Measurements from ENCODE around the gene NMT2. TPM values are rescaled to one million over a fixed set of nuclear protein-coding genes. Genes with fewer than 3 reads are reported as not detected.

NMT2 gene
- total RNA-seq, 2 experiments from 2014 or later, result 0.72 to 0.82 TPM

DNA sequence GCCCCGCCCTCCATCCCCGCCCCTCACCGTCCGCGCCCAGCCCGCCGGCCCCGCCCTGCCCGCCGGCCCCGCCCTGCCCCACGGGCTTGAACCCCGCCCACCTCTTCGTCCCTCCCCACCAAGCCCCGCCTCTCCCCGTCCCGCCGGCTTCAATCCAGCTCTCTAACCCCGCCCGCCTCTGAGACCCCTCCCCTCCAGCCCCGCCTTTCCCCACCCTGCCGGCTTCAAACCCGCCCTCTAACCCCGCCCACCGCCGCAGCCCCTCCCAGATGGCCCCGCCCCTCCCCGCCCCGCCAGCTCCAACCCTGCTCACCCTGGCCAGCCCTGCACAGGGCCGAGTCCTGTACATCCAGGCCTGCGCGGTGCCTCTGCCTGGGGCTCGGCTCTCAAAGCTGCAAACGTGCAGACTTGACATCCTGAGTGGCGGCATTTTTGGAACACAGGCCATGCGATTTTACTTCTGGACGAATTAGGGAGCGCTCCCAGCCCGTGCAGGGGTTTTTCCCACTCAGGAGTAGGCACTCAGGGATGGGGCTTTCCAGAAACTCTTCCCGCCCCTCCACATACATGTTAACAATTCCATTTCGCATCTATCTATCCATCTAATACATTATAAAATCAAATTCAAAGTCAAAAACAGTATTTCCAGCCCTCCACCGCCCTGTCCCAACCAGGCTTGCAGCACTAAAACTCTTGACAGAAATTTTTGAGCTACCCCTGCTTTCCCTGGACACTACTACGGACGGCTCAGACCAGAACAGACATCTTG is 477 bp upstream of the NMT2 start:
- BruUV-seq (replicated peaks), result no TSS peak
- H3K9me2 ChIP-seq (ENCODE audit: insufficient read depth, low read length), result no peaks in the 10 kb centered on the region
- DNase-seq (ENCODE audit: low spot score), result peak; percentile 93
- ChIA-PET CTCF (ENCODE audit: unreplicated experiment) (interaction anchor here (0.6 kb wide), 1 partner anchor 1442 kb away, joined by 8 read pairs; no protein-coding TSS in a partner anchor), POLR2A (interaction anchor here (0.5 to 1.5 kb wide), 3 partner anchors 34 to 70 kb away, joined by 3 to 6 read pairs (median 3); no protein-coding TSS in a partner anchor)
- H3K79me2 ChIP-seq (ENCODE audit: insufficient read depth, low read depth, low read length), result no peaks in the 10 kb centered on the region
- H3K9me3 ChIP-seq (ENCODE audit: low read length), result no peaks in the 10 kb centered on the region
- peak overlapping the region; percentile 51 for H3K4me3 ChIP-seq (ENCODE audit: low read depth, low read length, poor library complexity, severe bottlenecking)
- H3K4me2 ChIP-seq (ENCODE audit: low read length), result peak overlapping the region; percentile 64
- H4K20me1 ChIP-seq (ENCODE audit: insufficient read depth, low read length), result no peaks in the 10 kb centered on the region
- no peaks in the 10 kb centered on the region for H3K36me3 ChIP-seq (ENCODE audit: insufficient read depth, low read length)
- H2AFZ ChIP-seq (ENCODE audit: low read length), result no peak overlapping the region
- TF ChIP-seq, protein P1, sequence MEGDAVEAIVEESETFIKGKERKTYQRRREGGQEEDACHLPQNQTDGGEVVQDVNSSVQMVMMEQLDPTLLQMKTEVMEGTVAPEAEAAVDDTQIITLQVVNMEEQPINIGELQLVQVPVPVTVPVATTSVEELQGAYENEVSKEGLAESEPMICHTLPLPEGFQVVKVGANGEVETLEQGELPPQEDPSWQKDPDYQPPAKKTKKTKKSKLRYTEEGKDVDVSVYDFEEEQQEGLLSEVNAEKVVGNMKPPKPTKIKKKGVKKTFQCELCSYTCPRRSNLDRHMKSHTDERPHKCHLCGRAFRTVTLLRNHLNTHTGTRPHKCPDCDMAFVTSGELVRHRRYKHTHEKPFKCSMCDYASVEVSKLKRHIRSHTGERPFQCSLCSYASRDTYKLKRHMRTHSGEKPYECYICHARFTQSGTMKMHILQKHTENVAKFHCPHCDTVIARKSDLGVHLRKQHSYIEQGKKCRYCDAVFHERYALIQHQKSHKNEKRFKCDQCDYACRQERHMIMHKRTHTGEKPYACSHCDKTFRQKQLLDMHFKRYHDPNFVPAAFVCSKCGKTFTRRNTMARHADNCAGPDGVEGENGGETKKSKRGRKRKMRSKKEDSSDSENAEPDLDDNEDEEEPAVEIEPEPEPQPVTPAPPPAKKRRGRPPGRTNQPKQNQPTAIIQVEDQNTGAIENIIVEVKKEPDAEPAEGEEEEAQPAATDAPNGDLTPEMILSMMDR (conservative IDR thresholded peaks at IDR 0.05; ENCODE audit: low read length), result no peak
- no peak for TF ChIP-seq EZH2phosphoT487 (IDR thresholded peaks at IDR 0.05; ENCODE audit: borderline replicate concordance, low read depth, low read length)
- no peak overlapping the region for H3K27ac ChIP-seq (ENCODE audit: low read depth, low read length, poor library complexity, severe bottlenecking)
- intact Hi-C loops (cut with micrococcal nuclease; ENCODE audit: unreplicated experiment), result loop anchor here (5.0 kb wide), 1 partner anchor 82 kb away; the partner anchor contains the start of gene ACBD7
- no peaks in the 10 kb centered on the region for H3K4me1 ChIP-seq (ENCODE audit: insufficient read depth, low read length, poor library complexity, severe bottlenecking)

DNA sequence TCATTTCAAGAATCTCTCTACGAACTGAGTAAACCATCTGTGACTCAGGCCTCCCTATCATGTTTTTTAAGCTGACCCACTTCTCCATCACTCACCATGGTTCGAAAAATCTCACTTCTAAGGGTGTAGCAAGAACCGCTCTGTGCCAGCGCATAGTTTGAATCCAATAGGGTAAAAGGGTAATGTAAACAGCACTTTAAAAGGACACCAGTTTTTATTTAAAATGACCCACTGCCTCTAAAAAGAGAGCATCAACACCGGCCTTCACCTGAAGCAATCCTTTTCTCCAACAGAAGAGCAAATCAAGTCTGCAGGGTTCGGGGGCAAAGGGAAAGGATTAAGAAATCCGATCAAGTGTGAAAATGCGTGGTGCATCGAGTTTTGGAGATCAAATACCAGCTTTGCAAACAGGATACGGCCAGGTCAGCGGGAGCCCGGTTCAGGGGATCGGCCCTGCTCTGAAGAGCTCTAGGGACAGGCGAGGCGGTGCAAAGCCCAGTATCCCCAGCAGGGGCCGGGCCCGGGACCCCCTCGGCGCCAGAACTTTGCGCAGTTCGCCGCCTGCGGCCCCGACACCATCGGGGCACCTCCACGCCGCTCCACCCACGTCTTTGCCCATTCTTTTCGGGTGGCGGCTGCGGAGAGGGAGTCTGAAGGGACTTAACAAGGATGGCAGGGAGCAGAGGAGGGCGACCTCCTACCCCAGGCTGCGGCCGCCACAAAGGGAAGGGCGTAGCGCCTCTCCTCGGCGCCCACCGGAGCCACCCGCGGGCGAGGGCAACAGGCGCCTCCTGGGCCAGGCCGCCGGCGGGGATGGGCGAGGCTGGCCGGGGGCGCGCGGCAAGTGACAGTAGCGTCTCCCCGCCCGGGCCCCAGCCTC is 842 bp downstream of the NMT2 start:
- no peaks in the 10 kb centered on the region for H3K79me2 ChIP-seq (ENCODE audit: insufficient read depth, low read depth, low read length)

More for the DNA sequence above, 842 bp downstream of the NMT2 start:
- ChIA-PET CTCF (ENCODE audit: unreplicated experiment) (interaction anchor here (0.6 kb wide), 1 partner anchor 55 kb away, joined by 3 read pairs; no protein-coding TSS in a partner anchor), POLR2A (interaction anchor here (0.5 to 0.6 kb wide), 2 partner anchors 63 to 208 kb away, joined by 3 read pairs; partner anchors contain the start of gene MEIG1)
- Histone ChIP-seq H3K9me2 (ENCODE audit: insufficient read depth, low read length) (no peaks in the 10 kb centered on the region), H4K20me1 (ENCODE audit: insufficient read depth, low read length) (no peaks in the 10 kb centered on the region), H3K9me3 (ENCODE audit: low read length) (no peaks in the 10 kb centered on the region), H3K4me3 (ENCODE audit: low read depth, low read length, poor library complexity, severe bottlenecking) (peak overlapping the region; percentile 74), H3K36me3 (ENCODE audit: insufficient read depth, low read length) (no peaks in the 10 kb centered on the region), H3K4me1 (ENCODE audit: insufficient read depth, low read length, poor library complexity, severe bottlenecking) (no peaks in the 10 kb centered on the region), H2AFZ (ENCODE audit: low read length) (peak overlapping the region; percentile 95), H3K4me2 (ENCODE audit: low read length) (peak overlapping the region; percentile 80), H3K27ac (ENCODE audit: low read depth, low read length, poor library complexity, severe bottlenecking) (no peak overlapping the region)
- DNase-seq (ENCODE audit: low spot score), result peak; percentile 44
- intact Hi-C loops (cut with micrococcal nuclease; ENCODE audit: unreplicated experiment), result loop anchor here (5.0 kb wide), 1 partner anchor 80 kb away; the partner anchor contains the start of gene ACBD7
- BruUV-seq (replicated peaks), result no TSS peak
- TF ChIP-seq, protein P1 (conservative IDR thresholded peaks at IDR 0.05; ENCODE audit: low read length), result peak; percentile 30
- TF ChIP-seq EZH2phosphoT487 (IDR thresholded peaks at IDR 0.05; ENCODE audit: borderline replicate concordance, low read depth, low read length), result no peak
